AG09319 (cell line): ENCODE measurements around the gene TAF11.

Experiments used
- DNase-seq: peaks from one replicate; pipeline ENCODE4 v3.0.0-alpha.2; 2010; ENCODE audit warnings: low read depth; ENCODE audit errors: extremely low read depth
- CTCF ChIP-seq: IDR thresholded peaks from 2 replicates; pipeline ENCODE4 v1.5.1; 2011; ENCODE audit warnings: low read depth, mild to moderate bottlenecking, inconsistent platforms, low read length, moderate library complexity

The TAF11 gene

GRCh38 chr6:34875292-34876213, 12.3 kb downstream of the TAF11 start:
- TF ChIP-seq CTCF, result no peak

GRCh38 chr6:34872332-34872731, 15.5 kb downstream of the TAF11 start:
- DNase-seq, result no peak
- no peak for TF ChIP-seq CTCF

More at GRCh38 chr6:34875292-34876213, 12.3 kb downstream of the TAF11 start:
- DNase-seq, result no peak

DNA sequence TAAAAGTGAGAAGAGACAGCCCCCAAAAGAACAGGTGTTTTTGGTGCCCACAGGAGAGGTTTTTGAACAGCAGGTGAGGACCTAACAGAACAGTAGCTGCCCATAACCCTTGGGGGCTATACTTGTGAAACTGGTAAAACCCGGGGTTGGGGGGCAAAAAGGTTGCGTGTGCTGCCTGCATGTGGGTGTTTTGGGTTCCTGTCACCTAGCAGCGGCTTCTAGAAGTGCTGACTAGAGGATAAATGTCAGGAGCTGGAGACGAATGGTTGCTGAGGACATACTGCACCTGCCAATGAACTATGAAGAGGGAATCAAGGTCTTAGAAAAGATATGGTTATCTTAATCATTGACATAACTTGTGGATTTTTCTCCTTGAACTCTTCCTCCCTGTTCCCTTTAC, 16.0 kb downstream of the TAF11 start:
- TF ChIP-seq CTCF, result no peak
- DNase-seq, result no peak

DNA sequence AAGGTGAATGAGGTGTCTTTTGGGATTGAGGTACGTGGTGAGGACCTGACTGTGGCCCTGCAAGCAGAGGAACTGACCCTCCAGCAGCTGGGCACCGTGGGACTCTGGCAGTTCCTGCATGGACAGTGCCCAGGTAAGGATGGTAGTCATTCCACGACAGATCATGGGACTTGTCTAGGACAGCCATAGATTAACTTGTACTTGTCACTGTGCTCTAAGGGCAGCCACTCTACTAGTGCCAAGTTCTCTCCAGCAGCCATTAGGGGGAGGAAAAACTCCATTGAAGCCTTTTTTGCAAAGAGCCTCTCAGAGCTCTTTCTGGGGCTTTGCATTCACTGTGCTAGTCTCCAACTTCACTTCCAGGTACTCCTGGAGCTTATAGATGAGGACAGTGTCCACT, 20.4 kb downstream of the TAF11 start:
- no peak for TF ChIP-seq CTCF
- no peak for DNase-seq

DNA sequence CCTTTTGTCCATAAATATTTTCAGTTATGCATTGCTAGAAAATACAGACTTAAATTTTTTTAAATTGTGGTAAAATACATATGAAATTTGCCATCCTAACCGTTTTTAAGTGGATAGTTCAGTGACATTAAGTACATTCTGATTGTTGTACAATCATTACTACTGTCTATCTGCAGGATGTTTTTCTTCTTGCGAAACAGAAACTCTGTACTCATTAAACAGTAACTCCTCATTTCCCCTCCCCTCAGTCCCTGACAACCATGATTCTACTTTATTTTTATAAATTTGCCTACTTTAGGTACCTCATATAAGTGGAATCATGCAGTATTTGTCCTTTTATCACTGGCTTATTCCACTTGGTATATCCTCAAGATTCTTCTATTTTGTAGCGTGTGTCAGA, 21.3 kb downstream of the TAF11 start:
- no peak for DNase-seq
- no peak for TF ChIP-seq CTCF

DNA sequence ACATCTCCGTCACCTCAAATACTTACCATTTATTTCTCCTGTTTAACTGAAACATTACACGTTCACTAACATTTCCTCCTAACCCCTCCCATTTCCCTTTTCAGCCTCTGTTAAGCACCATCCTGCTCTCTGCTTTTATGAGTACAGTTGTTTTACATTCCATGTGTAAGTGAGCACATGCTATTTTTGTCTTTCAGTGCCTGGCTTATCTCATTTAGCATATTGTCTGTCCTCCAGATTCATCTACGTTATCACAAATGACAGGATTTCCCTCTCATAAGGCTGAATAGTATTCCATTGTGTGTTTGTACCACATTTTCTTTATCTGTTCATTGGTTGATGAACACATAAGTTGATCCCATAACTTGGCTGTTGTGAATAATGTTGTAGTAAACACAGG, 22.7 kb downstream of the TAF11 start:
- TF ChIP-seq CTCF, result no peak
- DNase-seq, result no peak

DNA sequence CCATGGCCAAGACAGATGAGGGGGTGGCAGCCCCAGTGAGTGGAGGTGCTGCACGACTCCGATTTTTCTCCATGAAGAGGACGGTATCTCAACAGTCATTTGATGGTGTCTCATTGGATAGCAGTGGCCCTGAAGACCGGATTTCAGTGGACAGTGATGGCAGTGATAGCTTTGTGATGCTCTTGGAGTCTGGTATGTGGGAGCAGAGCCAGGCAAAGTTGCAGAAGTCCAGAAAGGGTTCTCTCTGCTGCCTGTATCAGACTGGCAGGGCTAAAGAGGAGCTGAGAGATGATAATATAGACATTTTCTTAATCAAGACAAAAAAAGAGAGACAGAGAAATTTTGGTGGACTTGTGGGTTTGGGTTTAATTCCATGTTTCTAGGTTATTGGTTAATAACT, 23.8 kb downstream of the TAF11 start:
- DNase-seq, result no peak
- no peak for TF ChIP-seq CTCF
